HCT116 (cell line): Measurements from ENCODE around the gene BARX1. TPM values are rescaled to one million over a fixed set of nuclear protein-coding genes. Genes with fewer than 3 reads are reported as not detected.

Experiments used
- ATAC-seq: fragments of 200-7000 bp; cut with Tn5 transposase; 2 replicates; pipeline ENCODE4 v1.9.1; 2020; ENCODE audit warnings: mild to moderate bottlenecking, moderate library complexity
- BruUV-seq: library from RNA; stranded (reverse); fragments of 400-500 nt; replicated peaks from 2 replicates; lab custom pipeline; 2021; lab: Mats Ljungman, UMichigan
- CTCF ChIA-PET: fragments of 300-600 bp; sonication (Branson Sonifier 250); formaldehyde crosslinking; loops from one replicate; lab custom pipeline; 2021; ENCODE audit warnings: antibody characterized with exemption; lab: Charles Lee
- POLR2A ChIA-PET: fragments of 300-600, 350-600 bp; sonication (Branson Sonifier 250); formaldehyde crosslinking; loops from one replicate; lab custom pipeline; 2021; ENCODE audit warnings: antibody characterized with exemption; lab: Charles Lee
- RAD21 ChIA-PET, 2 experiments: fragments of 300-600 bp; sonication (Branson Sonifier 250); formaldehyde crosslinking; loops; one replicate each; lab custom pipeline; 2023; ENCODE audit warnings: low total read pairs in 2 of 2; ENCODE audit not compliant: uncharacterized antibody in 2 of 2, unreplicated experiment in 2 of 2, low non-redundant PET in 1 of 2; lab: Charles Lee
- DNase-seq: peaks from one replicate; pipeline ENCODE4 v3.0.0-alpha.2; 2010; ENCODE audit warnings: low read depth, low spot score
- H2AFZ ChIP-seq: fragments of 200-600 bp; shearing (Covaris generic), sonication (generic); 2 replicates; pipeline ENCODE4 v1.6.1; 2017; ENCODE audit warnings: low read depth, mixed run types, mixed read lengths, antibody characterized with exemption, low read length; ENCODE audit not compliant: poor library complexity, severe bottlenecking
- H3K27ac ChIP-seq: 2 replicates; pipeline ENCODE4 v1.5.1; 2012; ENCODE audit warnings: low read depth, low read length
- H3K27me3 ChIP-seq: fragments of 200-600 bp; sonication (generic); 2 replicates; pipeline ENCODE4 v1.6.1; 2016; ENCODE audit warnings: mixed run types, low read length, mixed read lengths; ENCODE audit not compliant: insufficient read depth
- H3K36me3 ChIP-seq, 2 experiments: fragments of 200-500 bp in 1 of 2; fragments of 200-600 bp in 1 of 2; sonication (Bioruptor generic) in 1 of 2; sonication (generic) in 1 of 2; 2 replicates each; pipeline versions ENCODE4 v1.5.1 to v1.6.1; 2014 to 2016; ENCODE audit warnings: low read length in 2 of 2, inconsistent platforms in 1 of 2, mixed read lengths in 1 of 2, mixed run types in 1 of 2; ENCODE audit not compliant: insufficient read depth in 2 of 2, control insufficient read depth in 1 of 2
- H3K4me1 ChIP-seq, 2 experiments: fragments of 200-600 bp in 1 of 2; sonication (generic) in 1 of 2; 2 replicates each; pipeline versions ENCODE4 v1.5.1 to v1.6.1; 2012 to 2017; ENCODE audit warnings: low read length in 2 of 2, inconsistent platforms in 1 of 2, mild to moderate bottlenecking in 1 of 2, mixed read lengths in 1 of 2, mixed run types in 1 of 2, moderate library complexity in 1 of 2; ENCODE audit not compliant: insufficient read depth in 2 of 2, control insufficient read depth in 1 of 2
- H3K4me2 ChIP-seq: fragments of 200-600 bp; sonication (generic); 2 replicates; pipeline ENCODE4 v1.6.1; 2017; ENCODE audit warnings: mixed run types, low read length, mixed read lengths
- H3K4me3 ChIP-seq, 2 experiments: fragments of 200-600 bp in 1 of 2; sonication (generic) in 1 of 2; replicated peaks in 1 of 2; 2 replicates each; pipeline ENCODE4 v1.5.1; 2011 to 2016; ENCODE audit warnings: low read length in 2 of 2, control low read depth in 1 of 2, low read depth in 1 of 2, mild to moderate bottlenecking in 1 of 2, mixed read lengths in 1 of 2, mixed run types in 1 of 2
- H3K79me2 ChIP-seq: fragments of 200-600 bp; sonication (generic); 2 replicates; pipeline ENCODE4 v1.6.1; 2017; ENCODE audit warnings: mild to moderate bottlenecking, mixed run types, low read length, moderate library complexity, mixed read lengths; ENCODE audit not compliant: insufficient read depth
- H3K9ac ChIP-seq: fragments of 200-600 bp; sonication (generic); 2 replicates; pipeline ENCODE4 v1.6.1; 2016; ENCODE audit warnings: low read length, mixed read lengths
- H3K9me2 ChIP-seq: fragments of 200-600 bp; sonication (generic), shearing (Covaris generic); 2 replicates; pipeline ENCODE4 v1.6.1; 2017; ENCODE audit warnings: mixed run types, mild to moderate bottlenecking, moderate library complexity; ENCODE audit not compliant: insufficient read depth
- H3K9me3 ChIP-seq, 2 experiments: fragments of 200-500 bp in 1 of 2; fragments of 200-600 bp in 1 of 2; sonication (Bioruptor generic) in 1 of 2; sonication (generic) in 1 of 2; 2 replicates each; pipeline ENCODE4 v1.6.1; 2014 to 2017; ENCODE audit warnings: low read length in 2 of 2, mixed read lengths in 2 of 2, inconsistent platforms in 1 of 2, low read depth in 1 of 2, mild to moderate bottlenecking in 1 of 2, mixed run types in 1 of 2, moderate library complexity in 1 of 2; ENCODE audit not compliant: control insufficient read depth in 1 of 2, insufficient read depth in 1 of 2
- H4K20me1 ChIP-seq: fragments of 200-600 bp; sonication (generic), shearing (Covaris generic); 2 replicates; pipeline ENCODE4 v1.6.1; 2017; ENCODE audit warnings: mixed run types, mild to moderate bottlenecking, moderate library complexity; ENCODE audit not compliant: insufficient read depth
- CEBPB ChIP-seq: IDR thresholded peaks from 2 replicates; pipeline ENCODE4 v1.6.1; 2012; ENCODE audit warnings: low read depth
- EZH2phosphoT487 ChIP-seq: fragments of 200-600 bp; IDR thresholded peaks from 2 replicates; pipeline ENCODE4 v1.6.1; 2018; ENCODE audit warnings: antibody characterized with exemption, borderline replicate concordance
- FOSL1 ChIP-seq: IDR thresholded peaks from 2 replicates; pipeline ENCODE4 v1.6.1; 2012; ENCODE audit warnings: low read depth
- JUND ChIP-seq: IDR thresholded peaks from 2 replicates; pipeline ENCODE4 v1.6.1; 2012
- MAX ChIP-seq: IDR thresholded peaks from 2 replicates; pipeline ENCODE4 v1.6.1; 2012
- POLR2A ChIP-seq: IDR thresholded peaks from 2 replicates; pipeline ENCODE4 v1.7.0; 2011; ENCODE audit warnings: borderline replicate concordance; ENCODE audit not compliant: insufficient read depth, insufficient read length; ENCODE audit errors: extremely low read depth
- RAD21 ChIP-seq: IDR thresholded peaks from 2 replicates; pipeline ENCODE4 v1.6.1; 2012; ENCODE audit warnings: low read depth, mild to moderate bottlenecking
- SRF ChIP-seq: IDR thresholded peaks from 2 replicates; pipeline ENCODE4 v1.6.1; 2012; ENCODE audit warnings: low read depth
- TCF7L2 ChIP-seq: IDR thresholded peaks from 2 replicates; pipeline ENCODE4 v1.7.0; 2011; ENCODE audit warnings: borderline replicate concordance, inconsistent platforms; ENCODE audit not compliant: insufficient read depth, insufficient read length; ENCODE audit errors: extremely low read depth
- ZFX ChIP-seq: fragments of 450-650 bp; IDR thresholded peaks from 2 replicates; pipeline ENCODE4 v1.6.1; 2017
- intact Hi-C: fragments of 100-400 bp; cut with micrococcal nuclease; formaldehyde crosslinking; loops from 2 replicates; pipeline ENCODE4 v1.10.0; 2022
- total RNA-seq: library from RNA; stranded (reverse); gene quantifications from one replicate; pipeline ENCODE4 v1.2.1, GENCODE V29; 2021; ENCODE audit not compliant: unreplicated experiment

Gene BARX1
- total RNA-seq, 1 experiment from 2014 or later: not detected

- no peak for TF ChIP-seq MAX
- no peak for TF ChIP-seq FOSL1
- TF ChIP-seq ZFX: no peak
- TF ChIP-seq RAD21: no peak
- TF ChIP-seq JUND: no peak
- no peak for TF ChIP-seq TCF7L2
- no peak for TF ChIP-seq EZH2phosphoT487
- TF ChIP-seq, all 23 proteins: peak for 0
These were observed 6.9 kb upstream of the BARX1 start (continued) for GRCh38 chr9:93962017-93962416.

GRCh38 chr9:93960971-93961841 lies 6.1 kb upstream of the BARX1 start:
- ATAC-seq (no peak), DNase-seq (no peak)
- Histone ChIP-seq H3K9ac (no peak overlapping the region), H3K27me3 (no peaks in the 10 kb centered on the region), H3K4me1 (peaks cover 0 to 6% of the 10 kb centered on the region in 2 experiments; a peak in 1 of 4 replicates), H3K79me2 (no peaks in the 10 kb centered on the region), H4K20me1 (no peaks in the 10 kb centered on the region), H3K9me2 (no peaks in the 10 kb centered on the region), H3K4me2 (no peak overlapping the region), H3K9me3 (no peaks in the 10 kb centered on the region), H3K4me3 (no peak overlapping the region), H3K36me3 (no peaks in the 10 kb centered on the region), H2AFZ (no peak overlapping the region), H3K27ac (no peak overlapping the region)
- intact Hi-C loops: no loop called here
- TF ChIP-seq POLR2A (no peak), TCF7L2 (no peak), CEBPB (no peak), JUND (no peak), EZH2phosphoT487 (no peak), SRF (no peak), RAD21 (no peak)
- no TSS peak for BruUV-seq
- RAD21 ChIA-PET: no interaction called here
- CTCF ChIA-PET: interaction anchor here (1.1 kb wide), 1 partner anchor 134 kb away, joined by 3 read pairs; no protein-coding TSS in a partner anchor
- POLR2A ChIA-PET: no interaction called here
